SU-DHL-6 (cell line): Measurements from ENCODE around the gene YRDC.
A peak's percentile ranks its signal among the peaks of the same experiment; 100 is the strongest.

Experiments used
- H2AFZ ChIP-seq: fragments of 200-600 bp; sonication (generic); 2 replicates; pipeline ENCODE4 v1.6.1; 2014; ENCODE audit warnings: low read depth, mild to moderate bottlenecking, moderate library complexity, mixed read lengths, antibody characterized with exemption, low read length; ENCODE audit not compliant: severe bottlenecking
- H3F3A ChIP-seq: fragments of 200-600 bp; shearing (Covaris generic); 2 replicates; pipeline ENCODE4 v1.6.0; 2016; ENCODE audit warnings: antibody characterized with exemption, mild to moderate bottlenecking; ENCODE audit not compliant: insufficient read depth
- H3K27ac ChIP-seq: fragments of 200-600 bp; sonication (generic); 2 replicates; pipeline ENCODE4 v1.5.1; 2016; ENCODE audit warnings: low read depth, mild to moderate bottlenecking, low read length, moderate library complexity, mixed read lengths
- H3K27me3 ChIP-seq: fragments of 200-600 bp; sonication (generic), shearing (Covaris generic); 2 replicates; pipeline ENCODE4 v1.6.0; 2014; ENCODE audit warnings: mild to moderate bottlenecking, low read length
- H3K36me3 ChIP-seq: fragments of 200-600 bp; sonication (generic); 2 replicates; pipeline ENCODE4 v1.6.1; 2014; ENCODE audit warnings: mild to moderate bottlenecking, low read length, mixed read lengths
- H3K4me2 ChIP-seq: fragments of 300-600, 200-600 bp; shearing (Covaris generic), sonication (generic); 2 replicates; pipeline ENCODE4 v1.6.0; 2014; ENCODE audit warnings: low read length, low read depth, mild to moderate bottlenecking; ENCODE audit not compliant: poor library complexity, severe bottlenecking
- H3K4me3 ChIP-seq: fragments of 200-600 bp; sonication (generic); 2 replicates; pipeline ENCODE4 v1.5.1; 2014; ENCODE audit warnings: antibody characterized with exemption, low read length, mild to moderate bottlenecking, mixed read lengths; ENCODE audit not compliant: insufficient read depth, poor library complexity, severe bottlenecking
- H3K79me2 ChIP-seq: fragments of 200-600 bp; sonication (generic); 2 replicates; pipeline ENCODE4 v1.6.1; 2014; ENCODE audit warnings: mild to moderate bottlenecking, low read length, moderate library complexity; ENCODE audit not compliant: insufficient read depth
- H3K9ac ChIP-seq: fragments of 200-600 bp; sonication (generic); 2 replicates; pipeline ENCODE4 v1.7.0; 2014; ENCODE audit warnings: mild to moderate bottlenecking, low read length
- H3K9me2 ChIP-seq: fragments of 200-600 bp; sonication (generic); replicated peaks from 2 replicates; pipeline ENCODE4 v1.6.1; 2014; ENCODE audit warnings: low read length; ENCODE audit not compliant: insufficient read depth
- H3K9me3 ChIP-seq: fragments of 200-600 bp; sonication (generic); 2 replicates; pipeline ENCODE4 v1.6.1; 2014; ENCODE audit warnings: low read length, mixed read lengths; ENCODE audit not compliant: insufficient read depth
- H4K20me1 ChIP-seq: fragments of 200-600 bp; sonication (generic); 2 replicates; pipeline ENCODE4 v1.6.1; 2014; ENCODE audit warnings: low read depth, mild to moderate bottlenecking, antibody characterized with exemption, low read length, moderate library complexity, mixed read lengths
- CTCF ChIP-seq: fragments of 200-600 bp; sonication (generic); IDR thresholded peaks from one replicate; pipeline ENCODE4 v1.5.1; 2017; ENCODE audit warnings: antibody characterized with exemption, mild to moderate bottlenecking, low read length, moderate library complexity; ENCODE audit not compliant: insufficient read depth, poor library complexity, severe bottlenecking
- EZH2phosphoT487 ChIP-seq: fragments of 200-600 bp; sonication (generic), shearing (Covaris generic); conservative IDR thresholded peaks from 2 replicates; pipeline ENCODE4 v1.6.1; 2018; ENCODE audit warnings: mild to moderate bottlenecking, antibody characterized with exemption, low read length, moderate library complexity, mixed read lengths

YRDC gene

GRCh38 chr1:37793773-37794371 lies 14.1 kb downstream of the YRDC start, which contains the start of gene MANEAL:
MANEAL (plus strand) TSS chr1:37793847; CDS start chr1:37794183, 336 bp downstream.
- Histone ChIP-seq H3K9ac (peak within 1 kb of the TSS; percentile 86), H3K79me2 (peaks cover 6% of the 10 kb centered on the region), H2AFZ (peak within 1 kb of the TSS; percentile 91), H4K20me1 (no peaks in the 10 kb centered on the region), H3K9me2 (no peaks in the 10 kb centered on the region), H3K4me2 (peak within 1 kb of the TSS; percentile 90), H3K27me3 (no peaks in the 10 kb centered on the region), H3F3A (no peaks in the 10 kb centered on the region), H3K9me3 (no peaks in the 10 kb centered on the region), H3K4me3 (peak within 1 kb of the TSS; percentile 76), H3K36me3 (no peaks in the 10 kb centered on the region), H3K27ac (peak within 1 kb of the TSS; percentile 41; the same call in 1 of the 2 replicates)
- TF ChIP-seq EZH2phosphoT487 (no peak), CTCF (no peak)

- no peak overlapping the region for H3K4me3 ChIP-seq
- no peaks in the 10 kb centered on the region for H3K36me3 ChIP-seq
- H2AFZ ChIP-seq: peak overlapping the region; percentile 47
- peak overlapping the region; percentile 86; the same call in 1 of the 2 replicates for H3K9ac ChIP-seq
- no peak for TF ChIP-seq EZH2phosphoT487
- no peak overlapping the region for H3K27ac ChIP-seq
- no peaks in the 10 kb centered on the region for H3K9me3 ChIP-seq
- H3K79me2 ChIP-seq: peaks cover 6% of the 10 kb centered on the region
- no peaks in the 10 kb centered on the region for H3K9me2 ChIP-seq
- no peaks in the 10 kb centered on the region for H3K27me3 ChIP-seq
- H3F3A ChIP-seq: no peaks in the 10 kb centered on the region
- H3K4me2 ChIP-seq: peak overlapping the region; percentile 90
- H4K20me1 ChIP-seq: no peaks in the 10 kb centered on the region
Measured at GRCh38 chr1:37792943-37793686, 14.9 kb downstream of the YRDC start.

GRCh38 chr1:37782491-37782890 lies 25.5 kb downstream of the YRDC start:
- Histone ChIP-seq H4K20me1 (no peaks in the 10 kb centered on the region), H2AFZ (no peak overlapping the region), H3K9me3 (no peaks in the 10 kb centered on the region), H3K79me2 (no peaks in the 10 kb centered on the region), H3F3A (no peaks in the 10 kb centered on the region), H3K27me3 (no peaks in the 10 kb centered on the region), H3K9ac (no peak overlapping the region), H3K9me2 (no peaks in the 10 kb centered on the region), H3K27ac (no peak overlapping the region), H3K36me3 (no peaks in the 10 kb centered on the region), H3K4me2 (no peak overlapping the region), H3K4me3 (no peak overlapping the region)
- TF ChIP-seq EZH2phosphoT487: no peak
- no peak for TF ChIP-seq CTCF

GRCh38 chr1:37778654-37779053 lies 29.4 kb downstream of the YRDC start:
- Histone ChIP-seq H3K36me3 (no peaks in the 10 kb centered on the region), H3K79me2 (no peaks in the 10 kb centered on the region), H3K27ac (no peak overlapping the region), H2AFZ (no peak overlapping the region), H3K4me2 (no peak overlapping the region), H3K4me3 (no peak overlapping the region), H3K27me3 (no peaks in the 10 kb centered on the region), H3F3A (no peaks in the 10 kb centered on the region), H3K9me3 (no peaks in the 10 kb centered on the region), H3K9me2 (no peaks in the 10 kb centered on the region), H3K9ac (no peak overlapping the region), H4K20me1 (no peaks in the 10 kb centered on the region)
- no peak for TF ChIP-seq CTCF
- no peak for TF ChIP-seq EZH2phosphoT487
